ENCODE data around the gene UST. TPM values are rescaled to one million over a fixed set of nuclear protein-coding genes. Genes with fewer than 3 reads are reported as not detected.

The UST gene
- total and polyA plus RNA-seq, 7 experiments from 2014 or later: 0.35 to 2.6 (median 0.46) TPM; not detected in 2

DNA sequence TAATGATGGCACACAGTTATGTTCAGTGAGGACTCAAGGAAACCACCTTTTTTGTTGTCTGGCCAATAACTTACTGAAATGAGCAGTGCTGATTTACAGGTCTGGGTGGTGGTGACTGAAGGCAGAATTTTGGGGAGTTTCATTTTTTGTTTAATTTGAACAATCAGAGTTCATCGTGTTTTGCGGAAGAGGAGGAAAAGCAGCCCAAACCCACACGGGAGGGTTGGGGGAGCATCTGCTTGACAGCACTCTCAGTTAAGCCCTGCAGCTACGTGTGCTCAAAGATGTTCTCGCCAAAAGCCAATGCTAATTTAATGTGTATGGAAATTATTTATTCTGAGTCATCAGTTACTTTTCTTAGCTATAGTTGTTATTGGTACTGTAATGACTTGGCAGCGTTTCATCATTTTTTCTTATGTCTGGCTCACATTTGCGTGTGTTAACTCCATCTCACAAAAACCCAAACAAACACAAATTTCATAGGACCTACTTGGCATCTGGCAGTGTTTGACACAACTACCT, 89.2 kb downstream of the UST start:
- H3K27me3 Mint-ChIP-seq: peaks cover 0 to 16% (median 5%) of the 10 kb centered on the region in 5 donors
- intact Hi-C loops (cut with micrococcal nuclease): no loop called here
- no peak overlapping the region for H3K27ac Mint-ChIP-seq
- no peak overlapping the region for H3K4me3 ChIP-seq (ENCODE audit: low read length)
- no peaks in the 10 kb centered on the region for H3K27me3 ChIP-seq (ENCODE audit: control insufficient read depth in 2 of 2, insufficient read depth in 2 of 2, low read length in 2 of 2)
- H3K4me1 ChIP-seq (ENCODE audit: control insufficient read depth in 2 of 2, insufficient read depth in 2 of 2, low read length in 2 of 2): peaks cover 0 to 5% of the 10 kb centered on the region in 2 donors
- ChIA-PET CTCF (no interaction called here), POLR2A (no interaction called here)
- no peak overlapping the region for H3K27ac ChIP-seq (ENCODE audit: low read depth, low read length)
- DNase-seq (no peak), ATAC-seq (no peak)
- no peaks in the 10 kb centered on the region for H3K9me3 Mint-ChIP-seq
- no peaks in the 10 kb centered on the region for H3K36me3 Mint-ChIP-seq
- H3K4me1 Mint-ChIP-seq: peaks cover 0 to 8% (median 1%) of the 10 kb centered on the region in 7 donors
- no peak overlapping the region for H3K4me3 Mint-ChIP-seq
- no peaks in the 10 kb centered on the region for H3K9me3 ChIP-seq (ENCODE audit: control insufficient read depth in 2 of 3, low read length in 3 of 3)
- no peaks in the 10 kb centered on the region for H3K36me3 ChIP-seq (ENCODE audit: control insufficient read depth in 2 of 3, insufficient read depth in 3 of 3, low read length in 3 of 3)

DNA sequence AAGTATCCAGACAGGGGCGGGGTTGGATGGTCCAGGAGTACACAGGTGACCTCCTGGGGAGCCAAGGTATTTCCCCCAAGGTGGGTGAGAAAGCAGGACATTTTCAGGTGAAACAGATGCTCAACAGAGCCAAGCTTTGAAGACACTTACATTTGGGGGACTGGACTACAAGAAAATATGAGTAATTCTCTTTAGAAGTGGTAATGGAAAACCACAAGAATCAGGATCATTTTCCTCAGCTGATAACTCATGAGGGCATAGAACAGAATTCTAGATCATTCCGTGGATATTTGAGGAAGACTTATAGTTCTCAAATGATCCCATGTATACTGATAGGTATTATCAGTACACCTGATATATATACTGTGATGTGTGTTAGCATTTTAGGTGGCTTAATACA, 89.9 kb downstream of the UST start:
- Mint-ChIP-seq H3K27me3 (peaks cover 0 to 16% (median 5%) of the 10 kb centered on the region in 5 donors), H3K27ac (no peak overlapping the region), H3K9me3 (no peaks in the 10 kb centered on the region), H3K4me3 (no peak overlapping the region), H3K4me1 (peaks cover 0 to 8% (median 0%) of the 10 kb centered on the region in 7 donors), H3K36me3 (no peaks in the 10 kb centered on the region)
- intact Hi-C loops (cut with micrococcal nuclease): no loop called here
- Histone ChIP-seq H3K27ac (ENCODE audit: low read depth, low read length) (no peak overlapping the region), H3K9me3 (ENCODE audit: control insufficient read depth in 2 of 3, low read length in 3 of 3) (no peaks in the 10 kb centered on the region), H3K27me3 (ENCODE audit: control insufficient read depth in 2 of 2, insufficient read depth in 2 of 2, low read length in 2 of 2) (no peaks in the 10 kb centered on the region), H3K4me1 (ENCODE audit: control insufficient read depth in 2 of 2, insufficient read depth in 2 of 2, low read length in 2 of 2) (peaks cover 0 to under 1% of the 10 kb centered on the region in 2 donors), H3K4me3 (ENCODE audit: low read length) (no peak overlapping the region), H3K36me3 (ENCODE audit: control insufficient read depth in 2 of 3, insufficient read depth in 3 of 3, low read length in 3 of 3) (no peaks in the 10 kb centered on the region)
- CTCF ChIA-PET: no interaction called here
- POLR2A ChIA-PET: no interaction called here
- no peak for DNase-seq
- ATAC-seq: no peak

DNA sequence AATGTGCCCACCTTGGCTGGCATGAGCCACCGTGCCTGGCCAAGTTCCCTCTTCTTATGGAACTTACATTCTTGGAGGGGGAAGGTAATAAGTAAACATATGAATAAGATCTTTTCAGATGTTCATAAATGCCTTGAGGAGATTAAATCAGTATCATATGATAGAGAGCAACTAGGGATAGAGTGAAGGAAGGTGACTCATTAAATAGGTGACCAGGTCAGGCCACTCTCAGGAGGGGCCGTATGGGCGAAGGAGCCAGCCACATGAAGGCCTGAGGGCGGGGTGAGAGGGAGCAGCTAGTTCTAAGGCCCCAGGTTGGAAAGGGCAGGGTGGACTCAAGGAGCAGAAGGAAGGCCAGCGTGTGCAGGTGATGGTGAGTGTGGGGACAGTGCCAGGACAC, 91.1 kb downstream of the UST start:
- H3K4me1 Mint-ChIP-seq: peaks cover 0 to 8% (median 0%) of the 10 kb centered on the region in 7 donors
- H3K27me3 Mint-ChIP-seq: peaks cover 0 to 8% (median 5%) of the 10 kb centered on the region in 5 donors
- no peaks in the 10 kb centered on the region for H3K4me1 ChIP-seq (ENCODE audit: control insufficient read depth in 2 of 2, insufficient read depth in 2 of 2, low read length in 2 of 2)
- no peaks in the 10 kb centered on the region for H3K36me3 Mint-ChIP-seq
- H3K9me3 Mint-ChIP-seq: no peaks in the 10 kb centered on the region
- peak overlapping the region in 1 of 9 donors; percentile 23 for H3K27ac Mint-ChIP-seq
- H3K4me3 ChIP-seq (ENCODE audit: low read length): no peak overlapping the region
- no peak overlapping the region for H3K27ac ChIP-seq (ENCODE audit: low read depth, low read length)
- intact Hi-C loops (cut with micrococcal nuclease): no loop called here
- ChIA-PET CTCF (no interaction called here), POLR2A (no interaction called here)
- no peaks in the 10 kb centered on the region for H3K27me3 ChIP-seq (ENCODE audit: control insufficient read depth in 2 of 2, insufficient read depth in 2 of 2, low read length in 2 of 2)
- H3K9me3 ChIP-seq (ENCODE audit: control insufficient read depth in 2 of 3, low read length in 3 of 3): no peaks in the 10 kb centered on the region
- no peak overlapping the region for H3K4me3 Mint-ChIP-seq
- ATAC-seq (no peak), DNase-seq (no peak)
- no peaks in the 10 kb centered on the region for H3K36me3 ChIP-seq (ENCODE audit: control insufficient read depth in 2 of 3, insufficient read depth in 3 of 3, low read length in 3 of 3)

DNA sequence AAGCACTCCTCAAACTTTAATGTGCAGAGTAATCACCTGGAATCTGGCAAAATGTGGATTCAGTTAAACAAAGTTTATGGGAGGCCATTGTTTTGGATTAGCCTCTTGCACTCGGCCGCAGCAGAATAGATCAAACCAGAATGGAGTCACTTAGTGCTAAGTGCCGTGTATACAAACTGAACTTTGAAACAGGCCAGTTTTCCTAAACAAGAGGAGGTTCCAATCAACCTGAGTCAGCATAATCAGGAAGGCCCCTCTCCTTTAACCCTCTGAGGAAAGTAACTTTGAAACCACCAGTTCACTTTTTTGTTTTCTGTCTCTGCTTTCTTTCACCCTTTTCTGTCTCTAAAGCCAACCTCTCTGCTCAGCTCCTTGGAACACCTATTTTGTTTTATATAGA, 92.2 kb downstream of the UST start:
- POLR2A ChIA-PET: no interaction called here
- H3K27me3 Mint-ChIP-seq: peaks cover 0 to 5% (median 3%) of the 10 kb centered on the region in 5 donors
- Histone ChIP-seq H3K9me3 (ENCODE audit: control insufficient read depth in 2 of 3, low read length in 3 of 3) (no peaks in the 10 kb centered on the region), H3K36me3 (ENCODE audit: control insufficient read depth in 2 of 3, insufficient read depth in 3 of 3, low read length in 3 of 3) (no peaks in the 10 kb centered on the region), H3K4me3 (ENCODE audit: low read length) (no peak overlapping the region), H3K27me3 (ENCODE audit: control insufficient read depth in 2 of 2, insufficient read depth in 2 of 2, low read length in 2 of 2) (no peaks in the 10 kb centered on the region), H3K27ac (ENCODE audit: low read depth, low read length) (no peak overlapping the region), H3K4me1 (ENCODE audit: control insufficient read depth in 2 of 2, insufficient read depth in 2 of 2, low read length in 2 of 2) (no peaks in the 10 kb centered on the region)
- H3K4me1 Mint-ChIP-seq: peaks cover 0 to 8% (median 0%) of the 10 kb centered on the region in 7 donors
- CTCF ChIA-PET: no interaction called here
- ATAC-seq (no peak), DNase-seq (no peak)
- intact Hi-C loops (cut with micrococcal nuclease): no loop called here
- H3K9me3 Mint-ChIP-seq: no peaks in the 10 kb centered on the region
- no peak overlapping the region for H3K27ac Mint-ChIP-seq
- no peaks in the 10 kb centered on the region for H3K36me3 Mint-ChIP-seq
- H3K4me3 Mint-ChIP-seq: no peak overlapping the region

DNA sequence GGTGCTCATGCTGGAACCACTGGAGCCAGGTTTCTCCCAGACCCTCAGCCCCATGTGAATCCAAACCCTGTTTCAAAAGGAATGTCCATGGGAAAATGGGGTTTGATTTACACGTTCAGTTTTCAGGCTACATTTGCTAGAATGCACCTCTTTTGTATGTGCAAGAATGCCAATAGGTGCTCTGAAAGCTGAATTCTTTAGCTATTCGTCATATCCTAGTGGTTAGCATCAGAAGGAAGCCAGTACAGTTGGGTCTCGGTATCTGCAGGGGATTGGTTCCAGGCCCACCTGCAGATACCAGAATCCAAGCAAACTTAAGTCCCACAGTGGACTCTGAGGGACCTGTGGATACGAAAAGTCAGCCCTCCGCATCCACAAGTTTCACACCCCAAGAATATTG, 93.4 kb downstream of the UST start:
- ChIA-PET CTCF (no interaction called here), POLR2A (no interaction called here)
- Mint-ChIP-seq H3K27ac (no peak overlapping the region), H3K27me3 (peaks cover 0 to 5% (median 3%) of the 10 kb centered on the region in 5 donors), H3K9me3 (no peaks in the 10 kb centered on the region), H3K4me1 (peaks cover 0 to 8% (median 0%) of the 10 kb centered on the region in 7 donors), H3K4me3 (no peak overlapping the region), H3K36me3 (no peaks in the 10 kb centered on the region)
- intact Hi-C loops (cut with micrococcal nuclease): no loop called here
- Histone ChIP-seq H3K27me3 (ENCODE audit: control insufficient read depth in 2 of 2, insufficient read depth in 2 of 2, low read length in 2 of 2) (no peaks in the 10 kb centered on the region), H3K9me3 (ENCODE audit: control insufficient read depth in 2 of 3, low read length in 3 of 3) (no peaks in the 10 kb centered on the region), H3K36me3 (ENCODE audit: control insufficient read depth in 2 of 3, insufficient read depth in 3 of 3, low read length in 3 of 3) (no peaks in the 10 kb centered on the region), H3K4me3 (ENCODE audit: low read length) (no peak overlapping the region), H3K4me1 (ENCODE audit: control insufficient read depth in 2 of 2, insufficient read depth in 2 of 2, low read length in 2 of 2) (no peaks in the 10 kb centered on the region), H3K27ac (ENCODE audit: low read depth, low read length) (no peak overlapping the region)
- ATAC-seq: no peak
- no peak for DNase-seq

DNA sequence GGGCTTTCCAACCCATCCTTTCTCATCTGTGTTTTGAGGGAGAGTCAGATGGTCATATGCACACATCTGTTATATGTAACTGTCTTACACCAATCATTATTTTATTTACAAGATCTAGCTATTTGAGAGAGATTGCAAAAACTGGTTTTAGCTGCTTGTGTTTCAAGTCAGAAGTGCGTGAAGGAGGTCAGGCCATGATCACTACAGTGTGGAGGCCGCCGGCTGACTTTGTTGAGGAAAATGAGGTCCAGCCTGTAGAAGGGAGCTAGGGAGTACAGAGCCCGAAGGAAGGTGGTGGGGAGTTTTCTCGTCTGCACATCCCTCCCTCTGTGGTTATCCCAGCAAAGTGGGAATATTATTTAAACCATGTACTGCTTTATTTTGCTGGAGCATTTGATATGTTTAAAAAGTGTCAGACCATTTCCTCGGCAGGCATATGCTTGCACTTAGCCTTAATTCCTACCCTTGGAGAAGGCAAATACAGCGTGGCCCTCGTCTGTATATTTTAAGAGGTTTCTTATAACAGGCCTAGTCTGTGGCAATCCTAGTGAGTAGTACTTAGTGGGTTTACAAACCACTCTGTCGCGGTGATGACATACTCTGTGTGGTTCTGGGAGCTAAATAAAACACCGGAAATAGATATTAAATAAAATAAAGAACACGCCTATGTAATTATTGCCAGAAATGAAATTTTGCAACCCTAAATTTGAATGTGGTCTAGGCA, 95.6 kb downstream of the UST start:
- H3K4me3 Mint-ChIP-seq: no peak overlapping the region
- intact Hi-C loops (cut with micrococcal nuclease): no loop called here
- Histone ChIP-seq H3K36me3 (ENCODE audit: control insufficient read depth in 2 of 3, insufficient read depth in 3 of 3, low read length in 3 of 3) (no peaks in the 10 kb centered on the region), H3K4me1 (ENCODE audit: control insufficient read depth in 2 of 2, insufficient read depth in 2 of 2, low read length in 2 of 2) (no peaks in the 10 kb centered on the region), H3K4me3 (ENCODE audit: low read length) (no peak overlapping the region), H3K27me3 (ENCODE audit: control insufficient read depth in 2 of 2, insufficient read depth in 2 of 2, low read length in 2 of 2) (no peaks in the 10 kb centered on the region), H3K27ac (ENCODE audit: low read depth, low read length) (no peak overlapping the region), H3K9me3 (ENCODE audit: control insufficient read depth in 2 of 3, low read length in 3 of 3) (no peaks in the 10 kb centered on the region)
- POLR2A ChIA-PET: no interaction called here
- ATAC-seq (no peak), DNase-seq (no peak)
- H3K9me3 Mint-ChIP-seq: no peaks in the 10 kb centered on the region
- H3K27me3 Mint-ChIP-seq: peaks cover 0 to 5% (median 3%) of the 10 kb centered on the region in 5 donors
- no peaks in the 10 kb centered on the region for H3K36me3 Mint-ChIP-seq
- peak overlapping the region in 1 of 9 donors; percentile 41 for H3K27ac Mint-ChIP-seq
- peaks cover 0 to 6% (median 0%) of the 10 kb centered on the region in 7 donors for H3K4me1 Mint-ChIP-seq
- CTCF ChIA-PET: no interaction called here

DNA sequence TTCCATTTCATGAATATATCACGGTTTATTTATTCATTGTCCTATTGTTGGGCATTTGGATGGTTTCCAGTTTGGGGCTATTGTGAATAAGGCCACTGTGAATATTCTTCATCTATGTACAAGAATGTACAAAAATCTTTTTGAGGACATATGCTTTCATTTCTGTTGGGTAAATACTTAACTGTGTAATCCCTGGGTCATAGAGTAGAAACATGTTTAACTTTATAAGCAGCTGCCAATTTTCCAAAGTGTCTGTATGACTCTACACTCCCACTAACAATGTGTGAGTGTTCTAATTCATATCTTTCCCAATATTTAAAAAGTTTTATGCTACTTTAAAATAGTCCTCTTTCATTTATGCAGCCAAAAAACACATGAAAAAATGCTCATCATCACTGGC, 98.6 kb downstream of the UST start:
- ATAC-seq: no peak
- no peak overlapping the region for H3K27ac Mint-ChIP-seq
- ChIA-PET CTCF (no interaction called here), POLR2A (no interaction called here)
- H3K4me3 Mint-ChIP-seq: no peak overlapping the region
- H3K27ac ChIP-seq (ENCODE audit: low read depth, low read length): no peak overlapping the region
- H3K4me3 ChIP-seq (ENCODE audit: low read length): no peak overlapping the region
- no peaks in the 10 kb centered on the region for H3K36me3 Mint-ChIP-seq
- no peaks in the 10 kb centered on the region for H3K36me3 ChIP-seq (ENCODE audit: control insufficient read depth in 2 of 3, insufficient read depth in 3 of 3, low read length in 3 of 3)
- H3K4me1 ChIP-seq (ENCODE audit: control insufficient read depth in 2 of 2, insufficient read depth in 2 of 2, low read length in 2 of 2): no peaks in the 10 kb centered on the region
- H3K4me1 Mint-ChIP-seq: peaks cover 0 to 4% (median 0%) of the 10 kb centered on the region in 7 donors
- no peaks in the 10 kb centered on the region for H3K9me3 ChIP-seq (ENCODE audit: control insufficient read depth in 2 of 3, low read length in 3 of 3)
- H3K9me3 Mint-ChIP-seq: no peaks in the 10 kb centered on the region
- DNase-seq: no peak
- intact Hi-C loops (cut with micrococcal nuclease): no loop called here
- H3K27me3 Mint-ChIP-seq: peaks cover 0 to 4% (median 0%) of the 10 kb centered on the region in 5 donors
- H3K27me3 ChIP-seq (ENCODE audit: control insufficient read depth in 2 of 2, insufficient read depth in 2 of 2, low read length in 2 of 2): no peaks in the 10 kb centered on the region
